ENCODE results near the gene HES5.

The HES5 gene

DNA sequence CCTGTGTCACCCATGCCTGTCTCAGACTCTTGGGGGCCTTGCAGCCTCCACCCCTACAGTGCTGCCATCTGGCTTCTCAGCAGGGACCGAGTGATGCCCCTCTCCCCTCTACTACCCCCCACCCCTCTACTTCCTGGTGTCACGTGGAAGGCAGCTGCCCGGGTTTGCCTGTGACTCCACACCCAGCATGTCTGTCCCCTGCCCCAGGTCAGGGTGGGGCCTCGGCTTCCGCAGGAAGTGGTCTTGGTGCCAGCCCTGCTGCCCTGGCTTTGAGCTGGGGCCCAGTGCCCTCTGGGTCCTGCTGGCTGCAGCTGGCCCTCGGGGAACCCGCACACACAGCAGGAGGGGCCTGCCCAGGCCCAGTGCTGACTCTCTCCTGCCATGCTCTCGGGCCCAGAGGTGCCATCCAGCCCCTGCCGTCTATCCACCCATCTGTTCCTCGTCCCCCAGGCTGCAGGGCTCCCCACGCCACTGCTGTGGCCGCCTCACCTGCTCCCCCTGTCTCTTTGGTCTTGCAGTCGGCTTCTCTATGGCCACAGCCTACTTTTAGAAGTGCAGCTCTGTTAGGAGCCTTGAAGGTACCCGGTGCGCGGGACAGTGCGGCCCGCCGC lies 30.0 kb downstream of the HES5 start:
- DNase-seq = no peak

DNA sequence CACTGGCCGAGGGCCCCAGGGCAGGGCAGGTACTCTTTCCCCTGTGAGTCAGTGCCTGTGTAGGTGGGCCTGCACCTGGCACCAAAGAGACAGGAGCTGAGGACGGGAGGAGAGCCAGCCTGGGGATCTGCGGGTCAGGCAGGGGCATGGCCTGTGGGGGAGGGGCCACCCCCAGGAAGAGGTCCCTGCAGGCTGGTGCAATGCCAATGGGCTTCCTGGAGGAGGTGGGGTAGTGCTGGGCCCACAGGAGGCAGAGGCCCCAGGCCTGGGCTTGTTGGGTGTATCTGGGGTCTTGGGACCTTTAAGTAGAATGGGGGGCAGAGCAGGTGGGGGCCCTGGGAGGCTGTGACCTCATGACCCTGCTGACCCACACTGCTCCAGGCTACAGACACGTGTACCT lies 30.8 kb downstream of the HES5 start:
- DNase-seq = no peak

DNA sequence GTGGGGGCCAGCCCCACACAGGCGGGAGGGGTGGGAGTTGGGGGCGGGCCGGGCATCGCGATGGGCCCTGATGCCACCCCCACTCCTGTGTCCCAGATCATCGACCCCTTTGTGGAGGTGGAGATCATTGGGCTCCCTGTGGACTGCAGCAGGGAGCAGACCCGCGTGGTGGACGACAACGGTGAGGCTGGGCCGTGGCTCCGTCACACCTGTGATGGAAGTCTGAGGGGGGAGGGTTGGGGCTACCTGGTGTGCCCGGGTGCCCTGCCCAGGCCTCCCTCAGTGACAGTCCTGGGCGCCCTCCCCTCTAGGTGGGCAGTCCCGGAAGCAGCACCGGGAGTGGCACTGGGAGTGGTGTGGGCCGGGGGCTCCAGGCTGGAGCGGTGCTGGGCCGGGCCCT lies 31.4 kb downstream of the HES5 start:
- DNase-seq = no peak

DNA sequence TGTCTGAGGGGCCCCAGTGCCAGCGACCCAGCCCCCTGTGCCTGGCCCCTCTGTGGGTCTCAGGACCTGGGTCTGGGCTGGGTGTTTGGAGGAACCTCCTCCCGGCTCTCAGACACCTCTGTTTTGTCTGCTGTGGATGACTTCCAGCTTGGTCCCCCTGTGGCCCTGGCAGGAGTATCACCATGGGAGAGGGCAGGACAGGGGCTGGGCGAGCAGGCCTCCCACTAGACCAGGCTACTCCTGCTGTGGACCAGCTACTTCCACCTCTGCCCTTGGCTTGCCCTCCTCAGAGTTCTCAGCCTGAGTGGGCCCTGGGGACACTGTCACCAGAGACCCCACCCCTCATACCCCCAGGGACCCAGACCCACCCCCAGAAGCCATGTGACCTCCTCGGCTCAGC lies 32.2 kb downstream of the HES5 start:
- no peak for DNase-seq

DNA sequence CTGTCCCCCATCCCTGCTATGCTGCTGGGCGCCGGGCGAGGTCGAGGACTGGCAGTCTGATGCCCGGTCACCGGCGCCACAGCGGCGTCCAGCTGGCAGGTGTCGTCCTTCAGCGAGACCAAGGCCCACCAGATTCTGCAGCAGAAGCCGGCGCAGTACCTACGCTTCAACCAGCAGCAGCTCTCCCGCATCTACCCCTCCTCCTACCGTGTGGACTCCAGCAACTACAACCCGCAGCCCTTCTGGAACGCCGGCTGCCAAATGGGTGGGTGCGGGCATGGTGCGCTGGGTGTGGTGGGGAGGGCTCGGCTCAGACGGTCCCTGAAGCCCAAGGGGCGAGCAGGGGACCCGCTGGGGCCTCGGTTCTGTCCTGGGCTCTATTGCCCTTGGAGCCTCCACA lies 33.3 kb downstream of the HES5 start:
- DNase-seq = no peak

DNA sequence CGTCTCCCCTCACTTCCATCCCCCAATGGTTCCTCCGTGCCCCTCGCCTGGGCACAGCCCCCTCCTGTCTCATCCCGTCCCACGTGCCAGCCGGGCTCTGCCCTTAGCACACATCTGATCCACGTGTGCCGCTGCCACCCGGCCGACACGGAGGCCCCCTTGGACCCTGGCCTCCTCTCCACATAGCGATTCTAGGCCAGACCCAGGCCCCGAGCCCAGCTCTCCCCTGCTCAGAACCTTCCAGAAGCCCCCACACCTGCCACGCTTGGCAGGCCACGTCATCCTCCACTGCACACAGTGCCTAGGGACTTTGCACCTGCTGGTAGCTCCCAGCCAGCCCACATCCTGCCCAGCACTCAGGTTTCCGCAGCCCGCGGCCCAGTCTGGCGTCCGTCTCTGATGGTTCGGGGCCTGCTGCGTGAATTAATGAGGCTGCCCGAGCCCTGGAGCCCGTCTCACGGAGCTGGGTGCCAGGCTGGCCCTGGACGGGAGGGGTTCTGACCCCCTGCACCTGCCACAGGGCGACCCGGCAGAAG lies 33.9 kb downstream of the HES5 start:
- DNase-seq = no peak

DNA sequence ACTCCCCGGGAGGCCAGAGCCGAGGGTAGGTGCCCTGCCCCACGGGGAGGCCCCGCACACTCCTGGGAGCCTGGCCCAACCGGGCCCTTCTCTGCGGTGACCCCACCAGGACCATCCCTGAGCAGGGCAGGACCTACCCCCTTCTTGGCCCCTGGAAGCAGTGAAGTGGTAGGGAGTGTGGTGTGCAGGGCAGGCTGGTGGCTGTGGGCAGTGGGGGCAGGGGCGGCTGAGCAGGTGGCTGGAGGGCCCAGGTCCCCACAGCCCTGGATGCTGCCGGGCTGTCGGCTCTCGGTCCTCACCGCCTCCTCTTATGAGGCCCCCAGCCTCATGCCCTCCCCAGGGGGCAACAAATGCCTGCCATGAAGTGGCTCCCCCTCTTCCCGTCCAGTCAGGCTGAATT lies 34.5 kb downstream of the HES5 start:
- DNase-seq = no peak

DNA sequence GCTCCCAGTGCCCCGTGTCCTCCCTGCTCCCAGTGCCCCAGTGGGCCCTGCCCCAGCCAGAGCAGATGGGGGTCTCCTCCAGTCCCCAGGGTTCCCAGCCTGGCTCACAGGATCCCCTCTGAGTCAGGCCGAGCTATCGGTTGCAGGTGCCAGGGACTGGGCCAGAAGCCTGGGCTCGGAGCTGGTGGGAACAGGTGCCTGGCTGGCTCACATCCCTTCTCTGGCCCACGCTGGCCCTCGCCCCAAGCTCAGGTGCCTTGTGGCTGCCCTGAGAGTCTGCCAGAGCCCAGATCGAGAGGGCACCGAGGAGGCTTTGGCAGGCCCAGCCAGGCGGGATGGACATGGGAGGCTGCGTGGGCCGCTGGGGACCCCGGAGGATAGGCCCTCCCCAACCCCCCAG lies 35.0 kb downstream of the HES5 start:
- DNase-seq = no peak

DNA sequence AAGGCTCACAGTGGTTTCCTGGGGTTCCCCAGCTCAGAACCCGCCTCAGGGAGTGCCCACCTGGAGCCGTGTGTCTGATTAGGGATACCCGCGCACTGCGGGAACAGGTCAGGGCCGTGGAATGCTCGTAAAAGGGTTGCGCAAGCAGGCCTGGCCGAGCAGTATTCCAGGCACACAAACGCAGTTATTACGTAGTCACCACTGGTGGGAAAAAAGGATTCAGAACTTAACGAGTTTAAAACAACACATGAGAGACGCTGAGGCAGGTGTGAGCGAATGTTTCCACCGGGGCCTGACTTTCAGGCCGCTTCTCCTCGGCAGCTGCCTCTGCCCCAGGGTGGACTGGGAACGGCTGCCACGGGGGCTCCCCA lies 35.8 kb downstream of the HES5 start:
- no peak for DNase-seq

DNA sequence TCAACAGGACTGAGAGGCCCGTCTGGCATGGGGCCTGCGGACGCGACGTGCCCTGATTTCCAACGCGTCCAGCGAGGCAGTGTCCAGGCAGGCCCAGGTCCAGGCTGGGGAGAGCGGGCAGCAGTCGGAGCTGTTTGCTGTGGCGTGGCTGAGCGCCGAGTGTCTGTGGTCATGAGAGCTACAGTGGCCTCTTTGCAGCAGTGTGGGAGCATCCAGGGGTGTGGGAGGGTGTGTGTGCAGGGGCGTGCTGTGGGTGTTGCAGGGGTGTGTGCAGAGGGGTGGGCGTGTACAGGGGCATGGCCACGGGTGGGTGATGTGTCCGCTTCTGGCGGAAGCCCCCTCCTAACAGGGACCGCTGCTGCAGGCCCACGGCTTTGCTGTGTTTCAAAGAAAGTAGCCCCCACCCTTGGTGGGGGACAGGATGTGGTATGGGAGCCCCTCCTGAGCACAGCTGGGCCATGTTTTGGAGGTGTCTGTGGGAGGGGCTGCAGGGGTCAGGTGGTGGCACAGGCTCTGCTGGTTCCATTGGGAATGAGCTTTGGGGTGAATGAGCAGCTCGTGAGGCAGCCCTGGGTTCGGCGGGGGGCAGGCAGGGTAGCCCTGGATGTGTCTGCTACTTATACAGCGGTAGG lies 36.3 kb downstream of the HES5 start:
- DNase-seq = no peak

DNA sequence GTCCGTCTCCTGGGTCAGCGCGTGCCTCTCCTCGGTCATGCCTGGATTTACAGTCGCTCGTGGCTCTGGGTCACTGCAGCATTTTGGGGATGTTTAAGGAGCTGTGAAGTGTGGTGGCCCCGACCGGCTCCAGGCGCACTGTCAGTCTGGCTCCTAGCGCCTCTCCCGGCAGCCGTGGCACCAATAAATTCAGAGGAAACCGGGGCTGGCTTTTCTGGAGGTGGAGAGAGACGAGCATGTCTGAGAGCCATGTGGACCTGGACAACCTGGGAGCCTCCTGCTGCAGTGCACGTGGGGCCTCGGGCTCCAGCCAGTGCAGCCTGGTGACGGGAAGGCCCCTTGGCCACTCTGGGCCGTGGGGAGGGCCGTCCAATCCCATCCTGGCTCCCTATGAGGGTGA lies 36.8 kb downstream of the HES5 start:
- DNase-seq = no peak

DNA sequence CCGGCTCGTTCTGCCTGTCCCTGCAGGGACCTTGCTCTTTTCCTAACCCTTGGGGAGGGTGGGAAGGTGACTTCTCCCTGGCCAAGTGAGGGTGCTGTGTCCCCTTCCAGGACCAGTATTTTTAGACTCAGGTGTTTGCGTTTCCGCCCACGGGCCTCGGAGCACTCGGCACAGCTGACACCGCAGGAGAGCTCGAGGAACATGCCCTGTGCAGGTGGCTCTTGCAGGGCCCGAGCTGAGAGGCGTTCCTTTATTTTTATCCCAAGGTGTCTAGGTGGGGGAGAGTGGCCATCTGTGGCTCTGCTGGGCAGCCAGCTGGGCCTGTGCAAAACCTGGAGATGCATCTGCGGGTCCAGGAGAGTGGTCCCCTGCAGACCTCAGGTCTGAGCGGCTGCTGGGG lies 38.0 kb downstream of the HES5 start:
- no peak for DNase-seq

DNA sequence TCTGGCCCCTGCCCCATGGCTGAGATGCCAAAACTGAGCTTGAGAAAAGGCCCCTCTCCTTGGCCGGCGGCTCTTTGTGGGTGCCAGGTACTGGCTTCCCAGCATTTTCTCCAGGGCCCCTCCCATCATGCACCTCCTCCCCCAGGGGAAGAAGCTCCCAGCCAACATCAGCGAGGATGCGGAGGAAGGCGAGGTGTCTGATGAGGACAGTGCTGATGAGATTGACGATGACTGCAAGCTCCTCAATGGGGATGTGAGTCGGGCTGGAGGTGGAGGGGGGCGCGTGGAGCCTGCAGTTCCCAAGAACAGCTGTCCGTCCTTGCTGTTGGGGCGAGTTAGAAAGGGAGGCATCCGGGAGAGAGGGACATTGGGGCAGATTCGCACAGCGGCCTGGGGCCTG lies 40.4 kb downstream of the HES5 start:
- DNase-seq = no peak

DNA sequence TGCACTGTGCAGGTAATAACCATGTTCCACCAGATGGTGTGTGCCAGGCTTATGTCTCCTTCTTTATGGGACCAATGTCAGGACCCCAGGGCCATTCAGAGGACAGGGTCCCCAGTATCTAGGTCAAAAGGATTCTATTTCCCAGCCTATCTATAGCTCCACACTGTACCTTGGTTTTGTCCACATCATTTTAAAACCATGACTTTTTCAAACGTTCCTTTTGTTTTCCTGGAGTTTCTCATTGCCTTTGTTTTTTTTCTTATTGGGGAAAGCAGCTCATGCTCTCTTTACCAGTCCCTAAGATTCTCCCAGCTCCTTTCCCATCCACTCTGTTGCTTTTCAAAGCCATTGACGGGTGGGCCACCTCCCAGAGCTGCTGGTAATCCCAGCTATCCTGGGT lies 41.4 kb downstream of the HES5 start:
- no peak for DNase-seq

DNA sequence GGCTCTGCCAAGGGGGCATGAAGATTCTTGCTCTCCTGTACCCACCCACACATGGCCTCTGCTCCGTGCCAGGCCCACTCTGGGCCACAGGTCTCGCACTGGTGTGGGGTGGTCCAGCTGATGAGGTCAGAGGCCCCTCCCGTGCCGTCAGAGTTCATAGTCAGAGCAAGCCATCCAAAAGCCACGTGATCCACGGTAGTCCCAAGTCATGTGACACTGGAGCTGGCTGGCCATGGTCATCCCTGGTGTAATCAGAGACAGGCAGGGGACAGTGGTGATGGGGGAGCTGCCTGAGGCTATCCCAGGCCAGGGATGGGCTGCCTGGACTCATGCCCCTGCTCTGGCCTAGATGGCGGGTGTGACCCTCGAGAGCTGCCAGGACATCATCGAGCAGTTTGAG lies 43.5 kb downstream of the HES5 start:
- no peak for DNase-seq

DNA sequence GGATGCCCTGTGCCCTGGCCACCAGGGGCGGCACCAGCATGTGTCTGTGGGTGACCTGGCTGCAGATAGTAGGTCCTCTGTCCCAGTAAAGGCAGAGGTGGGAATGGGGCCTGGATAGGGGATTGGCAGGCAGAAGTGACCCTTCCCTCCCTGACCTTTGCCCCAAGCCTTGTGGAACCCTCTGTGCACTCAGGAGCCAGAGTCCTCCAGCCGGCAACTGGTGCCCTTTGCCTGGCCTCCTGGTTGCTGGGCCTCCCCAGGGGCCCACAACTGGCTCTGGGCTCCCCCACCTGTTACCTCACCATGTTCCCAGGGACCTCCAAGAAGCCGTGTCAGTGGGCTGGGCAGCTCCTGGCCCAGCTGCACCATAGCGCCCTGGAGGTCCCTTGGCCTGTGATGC lies 44.0 kb downstream of the HES5 start:
- no peak for DNase-seq

DNA sequence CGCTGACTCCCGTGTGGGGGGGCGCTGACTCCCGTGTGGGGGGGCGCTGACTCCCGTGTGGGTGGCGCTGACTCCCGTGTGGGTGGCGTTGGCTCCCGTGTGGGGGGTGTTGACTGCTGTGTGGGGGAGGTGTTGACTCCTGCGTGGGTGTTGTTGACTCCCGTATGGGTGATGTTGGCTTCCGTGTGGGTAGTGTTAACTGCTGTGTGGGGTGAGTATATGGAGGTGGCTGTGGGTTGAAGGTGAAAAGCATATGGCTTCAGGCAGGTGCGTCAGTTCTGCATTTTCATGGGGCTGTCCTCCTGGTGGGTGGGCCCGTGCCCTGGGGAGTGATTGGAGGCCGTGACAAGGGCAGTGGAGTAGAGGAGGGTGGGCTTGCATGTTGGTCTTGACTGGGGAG lies 46.1 kb downstream of the HES5 start:
- DNase-seq = no peak

DNA sequence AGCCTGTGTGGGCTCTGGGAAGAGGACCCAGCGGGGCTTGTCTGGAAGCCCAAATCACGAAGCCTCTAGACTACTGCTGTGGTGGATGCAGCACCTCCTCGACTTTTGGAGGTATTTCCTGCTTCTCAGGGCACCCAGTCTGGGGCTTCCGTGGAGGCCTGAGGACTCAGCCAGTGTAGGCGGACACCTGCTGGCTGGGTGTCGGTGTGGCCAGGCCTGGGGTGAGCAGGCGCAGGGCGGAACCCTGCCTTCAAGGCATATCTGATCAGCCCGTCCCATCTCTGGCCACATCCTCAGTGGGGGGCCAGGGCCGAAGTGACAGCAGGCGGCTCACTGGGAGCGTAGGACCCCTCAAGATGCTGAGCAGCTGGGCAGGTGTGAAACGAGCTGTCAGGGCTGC lies 47.0 kb downstream of the HES5 start:
- DNase-seq = no peak

DNA sequence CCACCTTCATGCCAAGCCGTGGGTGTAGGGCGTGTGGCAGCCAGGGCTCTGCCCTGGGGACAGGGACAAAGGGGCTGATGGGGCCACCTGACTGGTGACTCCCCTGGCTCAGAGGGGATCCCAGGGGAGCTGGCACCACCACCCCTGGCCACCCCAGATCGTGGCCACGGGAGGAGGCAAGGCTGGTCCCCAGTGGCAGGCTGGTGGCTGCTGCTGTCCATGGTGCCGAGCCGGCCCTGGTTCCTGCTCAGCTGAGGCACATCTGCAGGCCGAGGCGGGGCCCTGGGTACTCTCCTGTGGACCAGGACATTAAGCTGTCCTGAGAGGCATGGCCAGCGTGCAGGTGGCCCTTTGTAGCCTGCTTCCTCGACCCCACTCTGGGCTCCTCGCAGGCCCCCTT lies 47.5 kb downstream of the HES5 start:
- DNase-seq = no peak

DNA sequence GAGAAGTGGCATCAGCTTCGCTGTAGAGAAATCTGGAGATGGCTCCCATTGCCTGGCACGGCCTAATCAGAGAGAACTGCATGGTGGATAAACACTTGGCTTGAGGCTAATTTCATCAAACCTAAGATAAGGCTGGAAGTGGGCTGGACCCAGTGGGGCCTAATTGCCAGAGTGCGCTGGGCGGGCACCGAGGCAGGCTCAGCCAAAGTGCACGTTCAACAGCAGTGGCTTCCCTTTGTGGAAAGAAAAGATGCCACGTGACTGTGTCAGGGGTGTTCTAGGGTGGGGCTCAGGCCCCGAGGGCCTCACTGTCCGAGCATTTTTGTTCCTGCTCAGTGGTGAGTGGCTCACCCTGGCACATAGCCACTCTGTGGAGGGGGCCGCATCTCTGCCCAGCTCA lies 48.2 kb downstream of the HES5 start:
- DNase-seq = no peak

DNA sequence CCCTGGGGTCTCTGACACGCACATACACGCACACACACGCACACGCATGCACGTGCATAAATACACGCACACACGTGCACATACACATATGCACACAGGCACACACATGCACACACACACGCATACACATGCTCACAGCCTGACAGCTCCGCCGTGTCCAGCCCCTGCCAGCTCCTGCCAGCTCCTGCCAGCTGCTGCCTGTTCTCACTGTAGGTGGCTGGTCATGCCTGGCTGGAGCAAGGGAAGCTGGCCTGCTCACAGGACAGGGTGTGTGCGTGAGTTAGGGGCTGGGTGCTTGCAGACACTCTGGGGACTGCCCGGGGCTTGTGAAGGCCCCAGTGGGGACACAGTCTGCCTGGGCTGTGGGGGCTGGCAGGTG lies 49.1 kb downstream of the HES5 start:
- DNase-seq = no peak

DNA sequence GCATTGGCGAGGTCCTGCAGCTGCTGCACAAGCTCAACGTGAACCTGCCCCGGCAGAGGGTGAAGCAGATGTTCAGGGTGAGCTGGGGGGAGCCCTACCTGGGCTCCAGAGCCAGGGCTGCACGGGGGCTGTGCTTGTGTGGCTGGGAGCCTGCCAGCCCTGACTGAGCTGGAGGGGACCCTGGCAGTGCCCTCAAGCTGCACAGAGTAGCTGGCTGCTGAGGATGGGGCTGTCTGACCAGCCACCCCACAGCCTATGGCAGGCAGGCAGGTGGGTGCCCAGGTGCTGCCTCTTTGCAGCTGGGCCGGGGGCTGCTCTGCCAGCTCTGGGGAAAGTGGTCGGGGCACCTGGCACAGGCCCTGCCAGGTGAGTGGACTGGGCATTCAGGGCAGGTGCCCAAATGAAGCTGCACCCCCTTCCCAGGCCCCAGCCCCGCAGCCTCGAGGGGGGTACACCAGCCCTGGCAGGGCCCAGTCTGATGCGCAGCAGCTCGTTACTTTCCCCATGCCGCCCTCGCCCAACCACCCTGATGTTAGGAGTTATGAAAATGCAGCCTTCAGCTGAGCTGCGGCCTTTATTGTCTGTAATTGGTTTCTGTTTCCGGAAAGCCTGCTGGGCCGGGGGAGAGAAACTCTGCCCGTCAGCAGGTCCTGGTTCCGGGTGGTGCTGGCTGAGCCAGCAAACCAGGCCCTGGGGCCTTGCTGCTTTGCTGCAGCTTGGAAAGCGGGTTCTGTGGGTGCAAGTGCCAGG lies 49.7 kb downstream of the HES5 start:
- DNase-seq = no peak

DNA sequence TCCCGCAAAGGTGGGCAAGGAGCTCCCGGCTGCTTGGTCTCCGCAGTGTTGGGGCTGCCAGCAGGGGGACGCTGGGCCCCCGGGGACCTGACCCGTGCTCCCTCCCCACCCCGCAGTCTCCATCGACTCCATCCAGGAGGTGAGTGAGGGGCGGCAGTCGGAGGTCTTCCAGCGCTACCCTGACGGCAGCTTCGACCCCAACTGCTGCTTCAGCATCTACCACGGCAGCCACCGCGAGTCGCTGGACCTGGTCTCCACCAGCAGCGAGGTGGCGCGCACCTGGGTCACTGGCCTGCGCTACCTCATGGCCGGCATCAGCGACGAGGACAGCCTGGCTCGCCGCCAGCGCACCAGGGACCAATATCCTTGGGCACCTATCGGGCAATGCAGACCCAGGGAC lies 50.4 kb downstream of the HES5 start:
- no peak for DNase-seq

DNA sequence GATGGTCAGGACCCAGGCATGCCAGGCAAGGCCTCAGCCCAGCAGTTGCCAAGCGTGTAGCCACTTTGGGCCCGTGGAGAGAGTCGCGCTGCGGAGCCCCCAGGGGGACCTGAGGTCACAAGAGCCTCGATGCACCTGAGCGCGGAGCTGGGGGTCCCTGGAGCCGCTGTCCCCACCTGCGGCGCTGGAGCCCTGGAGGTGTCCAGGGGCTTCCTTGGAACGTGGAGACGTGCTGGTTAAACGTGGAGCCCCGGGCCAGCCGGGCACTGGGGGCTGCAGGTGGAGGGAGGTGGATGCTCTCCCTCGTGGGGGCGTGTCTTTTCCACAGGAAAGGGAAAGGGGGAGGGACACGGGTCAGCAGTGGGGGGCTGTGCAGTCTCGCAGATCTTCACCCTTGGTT lies 50.9 kb downstream of the HES5 start:
- DNase-seq = no peak

Measured in retina (tissue), 1 donor.